T-helper 2 cell treated with Interferon-gamma antibody and Interleukin-4, amounts not matched to agents 5 μg/mL and 100 μg/mL, for 36 hours (primary cell): ENCODE results near the gene SLC7A5.
"Not testable (repeated sequence)": the region's sequence is repeated elsewhere in the genome, so short reads cannot be mapped to it uniquely, and the experiment has no call there.

Experiments
- DNase-seq: peaks from one replicate; pipeline ENCODE4 v3.0.0; 2021; ENCODE audit warnings: low spot score
- H3K27ac Mint-ChIP-seq: one replicate; pipeline ENCODE4 v1.8.0; 2021; ENCODE audit warnings: mild to moderate bottlenecking, mixed read lengths
- H3K27me3 Mint-ChIP-seq: one replicate; pipeline ENCODE4 v1.8.0; 2021; ENCODE audit warnings: low read depth, mixed read lengths
- H3K36me3 Mint-ChIP-seq: one replicate; pipeline ENCODE4 v1.8.0; 2021; ENCODE audit warnings: low read depth, mixed read lengths
- H3K4me1 Mint-ChIP-seq: one replicate; pipeline ENCODE4 v1.8.0; 2021; ENCODE audit warnings: low read depth, mixed read lengths
- H3K4me3 Mint-ChIP-seq: one replicate; pipeline ENCODE4 v1.8.0; 2022; ENCODE audit warnings: mild to moderate bottlenecking, moderate library complexity, mixed read lengths
- H3K9me3 Mint-ChIP-seq: one replicate; pipeline ENCODE4 v1.8.0; 2021; ENCODE audit warnings: mixed read lengths

The SLC7A5 gene

GRCh38 chr16:87878704-87879103 is 9.4 kb upstream of the SLC7A5 start:
- H3K36me3 Mint-ChIP-seq, result peaks cover 4% of the 10 kb centered on the region
- no peak for DNase-seq
- H3K4me1 Mint-ChIP-seq, result peaks cover 26% of the 10 kb centered on the region
- no peaks in the 10 kb centered on the region for H3K27me3 Mint-ChIP-seq
- peaks cover 7% of the 10 kb centered on the region for H3K9me3 Mint-ChIP-seq
- H3K4me3 Mint-ChIP-seq, result no peak overlapping the region
- no peak overlapping the region for H3K27ac Mint-ChIP-seq

GRCh38 chr16:87877942-87878507 is 8.7 kb upstream of the SLC7A5 start:
- Mint-ChIP-seq H3K36me3 (peaks cover 4% of the 10 kb centered on the region), H3K27ac (peak overlapping the region; percentile 45), H3K9me3 (peaks cover 7% of the 10 kb centered on the region), H3K27me3 (no peaks in the 10 kb centered on the region), H3K4me1 (peaks cover 27% of the 10 kb centered on the region), H3K4me3 (no peak overlapping the region)
- DNase-seq, result no peak

GRCh38 chr16:87874639-87875427 is 5.5 kb upstream of the SLC7A5 start:
- Mint-ChIP-seq H3K27me3 (no peaks in the 10 kb centered on the region), H3K4me1 (peaks cover 44% of the 10 kb centered on the region), H3K4me3 (peak overlapping the region; percentile 83), H3K27ac (peak overlapping the region; percentile 98), H3K9me3 (peaks cover 7% of the 10 kb centered on the region), H3K36me3 (peaks cover 4% of the 10 kb centered on the region)
- DNase-seq, result peak; percentile 92

- DNase-seq, H3K27me3 Mint-ChIP-seq, H3K9me3 Mint-ChIP-seq: not testable (repeated sequence)
- Mint-ChIP-seq H3K4me1 (peaks cover 50% of the 10 kb centered on the region), H3K36me3 (peaks cover 27% of the 10 kb centered on the region), H3K4me3 (peak overlapping the region; percentile 46), H3K27ac (peak overlapping the region; percentile 83)
Observed at GRCh38 chr16:87870418-87871291, 1.3 kb upstream of the SLC7A5 start.

GRCh38 chr16:87869879-87870417 is 641 bp upstream of the SLC7A5 start:
- Mint-ChIP-seq H3K4me3 (peak overlapping the region; percentile 46), H3K4me1 (peaks cover 50% of the 10 kb centered on the region), H3K27ac (peak overlapping the region; percentile 70), H3K36me3 (peaks cover 31% of the 10 kb centered on the region)
- not testable (repeated sequence) for DNase-seq, H3K27me3 Mint-ChIP-seq, H3K9me3 Mint-ChIP-seq

GRCh38 chr16:87868254-87869029 is 865 bp downstream of the SLC7A5 start:
- Mint-ChIP-seq H3K27ac (peak overlapping the region; percentile 99), H3K4me1 (peaks cover 52% of the 10 kb centered on the region), H3K36me3 (peaks cover 42% of the 10 kb centered on the region), H3K4me3 (peak overlapping the region; percentile 98)
- not testable (repeated sequence) for H3K9me3 Mint-ChIP-seq, H3K27me3 Mint-ChIP-seq
- peak; percentile 79 for DNase-seq

GRCh38 chr16:87865902-87866555 is 3.3 kb downstream of the SLC7A5 start:
- peak; percentile 79 for DNase-seq
- H3K27me3 Mint-ChIP-seq, H3K9me3 Mint-ChIP-seq: not testable (repeated sequence)
- Mint-ChIP-seq H3K4me3 (peak overlapping the region; percentile 98), H3K27ac (peak overlapping the region; percentile 99), H3K4me1 (peaks cover 43% of the 10 kb centered on the region), H3K36me3 (peaks cover 50% of the 10 kb centered on the region)

GRCh38 chr16:87864331-87864989 is 4.8 kb downstream of the SLC7A5 start:
- Mint-ChIP-seq H3K27ac (peak overlapping the region; percentile 52), H3K4me1 (peaks cover 45% of the 10 kb centered on the region), H3K4me3 (peak overlapping the region; percentile 71)

GRCh38 chr16:87863327-87863635 is 6.0 kb downstream of the SLC7A5 start:
- H3K9me3 Mint-ChIP-seq, H3K4me3 Mint-ChIP-seq, H3K27me3 Mint-ChIP-seq, DNase-seq: not testable (repeated sequence)
- H3K27ac Mint-ChIP-seq, result peak overlapping the region; percentile 20
- H3K36me3 Mint-ChIP-seq, result peaks cover 63% of the 10 kb centered on the region
- H3K4me1 Mint-ChIP-seq, result peaks cover 47% of the 10 kb centered on the region

More at GRCh38 chr16:87864331-87864989, 4.8 kb downstream of the SLC7A5 start:
- Mint-ChIP-seq H3K27me3 (no peaks in the 10 kb centered on the region), H3K36me3 (peaks cover 60% of the 10 kb centered on the region), H3K9me3 (no peaks in the 10 kb centered on the region)
- no peak for DNase-seq

- not testable (repeated sequence) for H3K4me3 Mint-ChIP-seq, H3K9me3 Mint-ChIP-seq, DNase-seq, H3K27me3 Mint-ChIP-seq
- Mint-ChIP-seq H3K36me3 (peaks cover 62% of the 10 kb centered on the region), H3K27ac (peak overlapping the region; percentile 67), H3K4me1 (peaks cover 50% of the 10 kb centered on the region)
Observed at GRCh38 chr16:87862597-87863326, 6.5 kb downstream of the SLC7A5 start.

GRCh38 chr16:87861300-87862099 is 7.8 kb downstream of the SLC7A5 start:
- not testable (repeated sequence) for H3K4me3 Mint-ChIP-seq, H3K9me3 Mint-ChIP-seq, H3K27me3 Mint-ChIP-seq, DNase-seq
- Mint-ChIP-seq H3K4me1 (peaks cover 54% of the 10 kb centered on the region), H3K36me3 (peaks cover 58% of the 10 kb centered on the region), H3K27ac (peak overlapping the region; percentile 55)
